WTC11 (cell line): ENCODE data around the gene INO80.

Experiments used
- MAX ChIP-seq: sonication (generic); formaldehyde crosslinking; IDR thresholded peaks from 2 replicates; pipeline ENCODE4 v1.8.0; 2022; ENCODE audit warnings: mild to moderate bottlenecking, missing genetic modification reagents
- NR1H2 ChIP-seq: sonication (generic); formaldehyde crosslinking; IDR thresholded peaks from 2 replicates; pipeline ENCODE4 v1.9.0; 2021; ENCODE audit warnings: mild to moderate bottlenecking, moderate library complexity, missing genetic modification reagents
- RELA ChIP-seq: sonication (generic); formaldehyde crosslinking; IDR thresholded peaks from 2 replicates; pipeline ENCODE4 v1.8.1; 2022; ENCODE audit warnings: missing genetic modification reagents, mild to moderate bottlenecking, borderline replicate concordance
- SP1 ChIP-seq: sonication (generic); formaldehyde crosslinking; conservative IDR thresholded peaks from 2 replicates; pipeline ENCODE4 v1.8.1; 2022; ENCODE audit warnings: missing genetic modification reagents
- USF1 ChIP-seq: sonication (generic); formaldehyde crosslinking; IDR thresholded peaks from 2 replicates; pipeline ENCODE4 v1.8.0; 2022; ENCODE audit warnings: mild to moderate bottlenecking, missing genetic modification reagents
- ZNF138 ChIP-seq: sonication (generic); formaldehyde crosslinking; conservative IDR thresholded peaks from 2 replicates; pipeline ENCODE4 v1.8.1; 2022; ENCODE audit warnings: mild to moderate bottlenecking, moderate library complexity, missing genetic modification reagents
- TF ChIP-seq, protein P1 (sequence below): fragments of 200-600 bp; IDR thresholded peaks from 2 replicates; pipeline ENCODE4 v1.8.0; 2022; ENCODE audit warnings: antibody characterized with exemption

DNA sequence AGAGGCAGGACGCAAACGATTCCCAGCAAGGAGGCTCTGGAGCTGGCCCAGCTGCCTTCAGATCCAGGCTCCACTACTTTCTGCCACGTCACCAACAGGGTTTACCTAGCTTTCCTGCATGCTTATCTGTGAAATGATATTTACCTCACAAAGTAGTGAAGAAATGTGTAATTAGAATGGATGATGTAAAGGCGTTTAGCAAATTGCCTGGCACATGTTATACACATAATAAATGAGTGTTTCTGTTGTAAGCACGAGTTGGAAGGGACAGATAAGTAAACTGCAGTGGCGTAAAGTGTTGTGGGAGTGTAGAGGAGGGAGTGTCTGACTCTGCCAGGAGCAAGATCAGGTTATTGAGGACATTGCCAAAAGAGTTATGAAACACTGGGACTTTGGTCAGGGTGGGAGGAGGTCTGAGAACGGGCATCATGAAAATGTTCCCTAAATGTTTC, 166.3 kb downstream of the INO80 start:
- TF ChIP-seq, protein P1, sequence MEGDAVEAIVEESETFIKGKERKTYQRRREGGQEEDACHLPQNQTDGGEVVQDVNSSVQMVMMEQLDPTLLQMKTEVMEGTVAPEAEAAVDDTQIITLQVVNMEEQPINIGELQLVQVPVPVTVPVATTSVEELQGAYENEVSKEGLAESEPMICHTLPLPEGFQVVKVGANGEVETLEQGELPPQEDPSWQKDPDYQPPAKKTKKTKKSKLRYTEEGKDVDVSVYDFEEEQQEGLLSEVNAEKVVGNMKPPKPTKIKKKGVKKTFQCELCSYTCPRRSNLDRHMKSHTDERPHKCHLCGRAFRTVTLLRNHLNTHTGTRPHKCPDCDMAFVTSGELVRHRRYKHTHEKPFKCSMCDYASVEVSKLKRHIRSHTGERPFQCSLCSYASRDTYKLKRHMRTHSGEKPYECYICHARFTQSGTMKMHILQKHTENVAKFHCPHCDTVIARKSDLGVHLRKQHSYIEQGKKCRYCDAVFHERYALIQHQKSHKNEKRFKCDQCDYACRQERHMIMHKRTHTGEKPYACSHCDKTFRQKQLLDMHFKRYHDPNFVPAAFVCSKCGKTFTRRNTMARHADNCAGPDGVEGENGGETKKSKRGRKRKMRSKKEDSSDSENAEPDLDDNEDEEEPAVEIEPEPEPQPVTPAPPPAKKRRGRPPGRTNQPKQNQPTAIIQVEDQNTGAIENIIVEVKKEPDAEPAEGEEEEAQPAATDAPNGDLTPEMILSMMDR: no peak
- TF ChIP-seq RELA (CRISPR knock-in tag) (no peak), NR1H2 (CRISPR knock-in tag) (no peak), SP1 (CRISPR knock-in tag) (no peak), ZNF138 (CRISPR knock-in tag) (no peak), USF1 (CRISPR knock-in tag) (no peak), MAX (CRISPR knock-in tag) (no peak)
